ENCODE measurements around the gene SH3BP5L.
"Not testable (repeated sequence)": the region's sequence is repeated elsewhere in the genome, so short reads cannot be mapped to it uniquely, and the experiment has no call there.

Gene SH3BP5L

GRCh38 chr1:248793592-248793991 lies 32.1 kb downstream of the SH3BP5L start:
- Histone ChIP-seq H3K36me3 (ENCODE audit: insufficient read depth, insufficient read length, low read length) (no peaks in the 10 kb centered on the region), H3K9ac (ENCODE audit: insufficient read length, low read depth) (no peak overlapping the region), H3K4me1 (ENCODE audit: insufficient read depth, insufficient read length) (no peaks in the 10 kb centered on the region), H3K4me3 (ENCODE audit: insufficient read length, low read depth) (no peak overlapping the region), H3K27me3 (ENCODE audit: insufficient read depth, insufficient read length) (peaks cover 3% of the 10 kb centered on the region), H3K9me3 (ENCODE audit: insufficient read depth, low read length) (0 out of 2 replicates have a peak, but pooled peaks cover 11% of the 10 kb centered on the region)
- TF ChIP-seq YY1 (IDR thresholded peaks at IDR 0.05; ENCODE audit: insufficient read depth, insufficient read length) = no peak
- no peak for TF ChIP-seq ZNF274 (IDR thresholded peaks at IDR 0.05; ENCODE audit: low read depth, low read length)
- no peak for TF ChIP-seq SUZ12 (IDR thresholded peaks at IDR 0.05; ENCODE audit: extremely low read depth, insufficient read depth, insufficient read length)
- peak; percentile 68 for DNase-seq (ENCODE audit: low read depth, low spot score)

- Histone ChIP-seq H3K27me3 (ENCODE audit: insufficient read depth, insufficient read length) (peaks cover 3% of the 10 kb centered on the region), H3K9ac (ENCODE audit: insufficient read length, low read depth) (no peak overlapping the region), H3K36me3 (ENCODE audit: insufficient read depth, insufficient read length, low read length) (no peaks in the 10 kb centered on the region), H3K9me3 (ENCODE audit: insufficient read depth, low read length) (0 out of 2 replicates have a peak, but pooled peaks cover 11% of the 10 kb centered on the region), H3K4me1 (ENCODE audit: insufficient read depth, insufficient read length) (no peaks in the 10 kb centered on the region), H3K4me3 (ENCODE audit: insufficient read length, low read depth) (no peak overlapping the region)
- no peak for DNase-seq (ENCODE audit: low read depth, low spot score)
- no peak for TF ChIP-seq SUZ12 (IDR thresholded peaks at IDR 0.05; ENCODE audit: extremely low read depth, insufficient read depth, insufficient read length)
- TF ChIP-seq ZNF274 (IDR thresholded peaks at IDR 0.05; ENCODE audit: low read depth, low read length) = no peak
- TF ChIP-seq YY1 (IDR thresholded peaks at IDR 0.05; ENCODE audit: insufficient read depth, insufficient read length) = no peak
Measured at GRCh38 chr1:248792342-248792741, 33.4 kb downstream of the SH3BP5L start.

- H3K36me3 ChIP-seq (ENCODE audit: insufficient read depth, insufficient read length, low read length) = no peaks in the 10 kb centered on the region
- H3K9ac ChIP-seq (ENCODE audit: insufficient read length, low read depth) = no peak overlapping the region
- no peak for DNase-seq (ENCODE audit: low read depth, low spot score)
- H3K4me3 ChIP-seq (ENCODE audit: insufficient read length, low read depth) = no peak overlapping the region
- no peak for TF ChIP-seq YY1 (IDR thresholded peaks at IDR 0.05; ENCODE audit: insufficient read depth, insufficient read length)
- no peak for TF ChIP-seq SUZ12 (IDR thresholded peaks at IDR 0.05; ENCODE audit: extremely low read depth, insufficient read depth, insufficient read length)
- TF ChIP-seq ZNF274 (IDR thresholded peaks at IDR 0.05; ENCODE audit: low read depth, low read length) = no peak
- H3K4me1 ChIP-seq (ENCODE audit: insufficient read depth, insufficient read length) = no peaks in the 10 kb centered on the region
- H3K27me3 ChIP-seq (ENCODE audit: insufficient read depth, insufficient read length) = peaks cover 3% of the 10 kb centered on the region
- 0 out of 2 replicates have a peak, but pooled peaks cover 11% of the 10 kb centered on the region for H3K9me3 ChIP-seq (ENCODE audit: insufficient read depth, low read length)
Measured at GRCh38 chr1:248791010-248791409, 34.7 kb downstream of the SH3BP5L start.

GRCh38 chr1:248790456-248790855 lies 35.3 kb downstream of the SH3BP5L start:
- 0 out of 2 replicates have a peak, but pooled peaks cover 11% of the 10 kb centered on the region for H3K9me3 ChIP-seq (ENCODE audit: insufficient read depth, low read length)
- no peak overlapping the region for H3K4me3 ChIP-seq (ENCODE audit: insufficient read length, low read depth)
- no peaks in the 10 kb centered on the region for H3K4me1 ChIP-seq (ENCODE audit: insufficient read depth, insufficient read length)
- no peak for DNase-seq (ENCODE audit: low read depth, low spot score)
- no peaks in the 10 kb centered on the region for H3K36me3 ChIP-seq (ENCODE audit: insufficient read depth, insufficient read length, low read length)
- H3K9ac ChIP-seq (ENCODE audit: insufficient read length, low read depth) = no peak overlapping the region
- peaks cover 3% of the 10 kb centered on the region for H3K27me3 ChIP-seq (ENCODE audit: insufficient read depth, insufficient read length)
- TF ChIP-seq SUZ12 (IDR thresholded peaks at IDR 0.05; ENCODE audit: extremely low read depth, insufficient read depth, insufficient read length) = no peak
- no peak for TF ChIP-seq YY1 (IDR thresholded peaks at IDR 0.05; ENCODE audit: insufficient read depth, insufficient read length)
- no peak for TF ChIP-seq ZNF274 (IDR thresholded peaks at IDR 0.05; ENCODE audit: low read depth, low read length)

- not testable (repeated sequence) for DNase-seq (ENCODE audit: low read depth, low spot score); H3K9ac ChIP-seq (ENCODE audit: insufficient read length, low read depth); H3K27me3 ChIP-seq (ENCODE audit: insufficient read depth, insufficient read length); H3K36me3 ChIP-seq (ENCODE audit: insufficient read depth, insufficient read length, low read length); H3K4me1 ChIP-seq (ENCODE audit: insufficient read depth, insufficient read length); H3K4me3 ChIP-seq (ENCODE audit: insufficient read length, low read depth)
- H3K9me3 ChIP-seq (ENCODE audit: insufficient read depth, low read length) = 0 out of 2 replicates have a peak, but pooled peaks cover 11% of the 10 kb centered on the region
Measured at GRCh38 chr1:248789337-248789736, 36.4 kb downstream of the SH3BP5L start.

GRCh38 chr1:248788327-248788726 lies 37.4 kb downstream of the SH3BP5L start:
- Histone ChIP-seq H3K9me3 (ENCODE audit: insufficient read depth, low read length) (0 out of 2 replicates have a peak, but pooled peaks cover 11% of the 10 kb centered on the region), H3K9ac (ENCODE audit: insufficient read length, low read depth) (no peak overlapping the region), H3K36me3 (ENCODE audit: insufficient read depth, insufficient read length, low read length) (no peaks in the 10 kb centered on the region), H3K4me1 (ENCODE audit: insufficient read depth, insufficient read length) (no peaks in the 10 kb centered on the region), H3K27me3 (ENCODE audit: insufficient read depth, insufficient read length) (peaks cover 3% of the 10 kb centered on the region), H3K4me3 (ENCODE audit: insufficient read length, low read depth) (no peak overlapping the region)
- no peak for DNase-seq (ENCODE audit: low read depth, low spot score)
- no peak for TF ChIP-seq SUZ12 (IDR thresholded peaks at IDR 0.05; ENCODE audit: extremely low read depth, insufficient read depth, insufficient read length)
- no peak for TF ChIP-seq YY1 (IDR thresholded peaks at IDR 0.05; ENCODE audit: insufficient read depth, insufficient read length)
- no peak for TF ChIP-seq ZNF274 (IDR thresholded peaks at IDR 0.05; ENCODE audit: low read depth, low read length)

- Histone ChIP-seq H3K4me1 (ENCODE audit: insufficient read depth, insufficient read length) (no peaks in the 10 kb centered on the region), H3K9ac (ENCODE audit: insufficient read length, low read depth) (no peak overlapping the region), H3K27me3 (ENCODE audit: insufficient read depth, insufficient read length) (peaks cover under 1% of the 10 kb centered on the region), H3K4me3 (ENCODE audit: insufficient read length, low read depth) (no peak overlapping the region), H3K36me3 (ENCODE audit: insufficient read depth, insufficient read length, low read length) (no peaks in the 10 kb centered on the region), H3K9me3 (ENCODE audit: insufficient read depth, low read length) (0 out of 2 replicates have a peak, but pooled peaks cover 6% of the 10 kb centered on the region)
- no peak for DNase-seq (ENCODE audit: low read depth, low spot score)
- TF ChIP-seq ZNF274 (IDR thresholded peaks at IDR 0.05; ENCODE audit: low read depth, low read length) (no peak), SUZ12 (IDR thresholded peaks at IDR 0.05; ENCODE audit: extremely low read depth, insufficient read depth, insufficient read length) (no peak), YY1 (IDR thresholded peaks at IDR 0.05; ENCODE audit: insufficient read depth, insufficient read length) (no peak)
Measured at GRCh38 chr1:248787430-248787829, 38.3 kb downstream of the SH3BP5L start.
